ENCODE data around the gene ENTR1.

ENTR1 gene

DNA sequence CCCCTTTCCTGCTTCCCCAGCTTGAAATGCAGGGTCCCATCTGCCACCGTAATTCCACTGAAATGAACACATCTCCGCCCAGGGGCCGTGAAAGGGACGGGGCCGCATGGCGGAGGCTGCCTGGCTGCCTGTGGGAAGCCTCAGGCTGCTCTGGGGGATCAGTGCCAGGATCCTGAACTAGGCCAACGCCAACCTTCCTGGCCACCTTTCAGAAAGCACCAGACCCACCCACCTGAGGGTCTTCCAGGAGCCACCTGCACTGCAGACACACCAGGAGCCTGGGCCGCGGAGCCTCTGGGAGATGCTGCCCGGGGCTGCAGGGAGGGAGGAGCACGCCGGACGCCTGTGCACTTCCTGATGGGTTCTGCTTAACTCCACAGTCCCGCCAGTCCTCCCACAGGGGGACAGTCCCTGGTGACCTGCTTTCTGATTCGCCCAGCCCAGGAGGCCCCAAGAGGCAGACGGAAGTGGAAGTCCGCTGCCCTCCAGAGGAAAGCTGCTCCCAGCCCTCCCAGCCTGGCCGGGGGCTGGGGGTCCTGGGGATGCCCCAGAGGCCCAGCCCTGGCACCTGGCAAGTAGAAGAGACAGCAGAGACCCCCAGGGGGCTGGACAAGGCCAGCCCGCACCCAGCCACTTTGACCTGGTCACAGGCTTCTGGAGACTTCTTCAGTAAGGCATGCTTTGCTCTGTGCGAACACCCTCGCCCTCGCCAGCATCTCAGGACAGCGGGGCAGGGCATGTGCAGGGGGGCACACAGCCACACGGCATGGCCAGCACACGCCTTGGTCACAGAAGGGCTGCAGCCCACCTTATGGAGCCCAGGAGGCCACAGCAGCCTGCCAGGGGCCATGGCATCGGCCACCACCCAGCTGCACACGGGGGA is 36.9 kb downstream of the ENTR1 start, which contains the start of gene CARD9:
CARD9 (minus strand) TSS at position 370 of the 883 bp plus-strand sequence. CDS start 1,591 bp downstream, outside the sequence.
- peak; percentile 17 for DNase-seq

- DNase-seq = no peak
These were observed 37.7 kb downstream of the ENTR1 start for GRCh38 chr9:136372561-136373299.

GRCh38 chr9:136372006-136372405 is 38.4 kb downstream of the ENTR1 start:
- DNase-seq = no peak

GRCh38 chr9:136371533-136371880 is 38.9 kb downstream of the ENTR1 start:
- DNase-seq = no peak

DNA sequence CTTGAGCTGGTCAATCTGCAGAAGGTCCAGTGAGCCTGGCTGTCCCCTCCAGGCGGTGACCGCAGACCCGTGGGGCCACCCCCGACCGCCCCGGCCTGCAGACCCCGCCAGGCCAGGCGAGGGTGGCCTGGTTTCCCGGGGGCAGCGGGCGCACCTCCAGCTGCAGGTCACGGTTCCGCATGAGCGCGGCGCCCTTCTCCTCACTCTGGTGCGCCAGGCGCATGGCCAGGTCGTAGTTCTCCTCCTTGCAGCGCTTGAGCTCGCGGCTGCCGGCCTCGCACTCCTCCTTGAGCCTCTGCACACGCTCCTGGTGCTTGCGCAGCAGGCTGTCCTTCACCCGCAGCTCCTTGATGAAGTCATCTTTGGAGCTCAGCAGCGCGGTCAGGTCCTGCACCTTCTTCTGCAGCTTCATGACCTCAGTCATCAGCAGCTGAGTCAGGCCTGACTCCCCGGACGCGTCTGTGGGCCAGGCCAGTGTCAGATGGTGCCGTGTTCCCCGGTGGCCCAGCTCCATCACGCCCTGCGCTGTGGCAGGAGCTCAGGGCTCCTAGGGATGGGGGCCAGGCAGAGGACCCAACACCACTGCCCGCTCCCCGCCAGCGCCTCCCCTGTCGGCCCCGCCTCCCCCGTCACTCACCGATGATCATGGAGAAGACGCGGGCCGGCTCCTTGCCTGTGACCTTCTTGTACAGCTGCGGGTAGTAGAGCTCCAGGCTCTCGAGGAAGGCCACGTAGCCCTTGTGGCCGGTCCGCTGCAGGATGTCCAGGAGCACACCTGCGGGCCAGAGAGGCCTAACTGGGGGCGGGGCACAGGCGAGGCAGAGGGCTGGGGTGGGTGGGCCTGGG is 39.5 kb downstream of the ENTR1 start:
- DNase-seq = no peak

DNA sequence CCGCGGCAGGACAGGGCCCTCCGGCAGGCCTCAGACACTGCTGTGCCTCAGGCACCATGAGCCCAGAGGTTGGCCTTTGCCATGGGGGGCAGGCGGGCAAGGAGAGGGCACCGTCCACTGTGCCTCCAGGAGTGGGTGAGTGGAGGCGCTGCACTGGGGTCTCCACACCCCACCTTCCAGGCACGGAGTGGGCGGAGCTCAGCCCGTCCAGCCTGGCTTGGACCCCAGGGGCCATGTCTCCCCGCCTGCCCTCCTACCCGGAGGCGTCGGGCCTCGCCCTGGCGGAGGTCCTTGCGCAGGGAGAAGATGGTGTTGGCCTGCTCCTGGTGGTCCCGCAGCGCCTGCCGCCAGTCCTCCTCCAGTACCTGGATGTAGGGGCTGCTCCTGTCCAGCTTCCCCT is 40.4 kb downstream of the ENTR1 start:
- DNase-seq = no peak

DNA sequence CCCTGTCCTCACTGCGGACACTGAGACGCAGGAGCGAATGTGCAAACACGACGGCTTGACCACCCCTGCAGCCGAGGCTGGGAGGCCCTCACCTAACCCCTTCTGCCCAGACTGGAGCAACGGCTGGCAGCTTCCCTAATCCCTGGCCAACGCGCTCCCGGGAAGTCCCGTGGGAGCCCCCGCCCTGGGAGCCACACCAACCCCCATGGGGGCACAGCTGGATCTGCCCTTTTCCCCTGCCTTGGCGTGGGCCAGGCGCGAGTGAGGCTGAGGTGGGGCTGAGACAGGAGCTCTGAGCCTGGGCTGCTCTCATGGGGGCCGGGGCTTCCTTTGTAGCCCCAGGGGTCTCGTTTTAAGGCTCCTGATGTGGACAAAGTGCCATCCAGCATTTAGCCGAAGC is 42.2 kb downstream of the ENTR1 start:
- no peak for DNase-seq

DNA sequence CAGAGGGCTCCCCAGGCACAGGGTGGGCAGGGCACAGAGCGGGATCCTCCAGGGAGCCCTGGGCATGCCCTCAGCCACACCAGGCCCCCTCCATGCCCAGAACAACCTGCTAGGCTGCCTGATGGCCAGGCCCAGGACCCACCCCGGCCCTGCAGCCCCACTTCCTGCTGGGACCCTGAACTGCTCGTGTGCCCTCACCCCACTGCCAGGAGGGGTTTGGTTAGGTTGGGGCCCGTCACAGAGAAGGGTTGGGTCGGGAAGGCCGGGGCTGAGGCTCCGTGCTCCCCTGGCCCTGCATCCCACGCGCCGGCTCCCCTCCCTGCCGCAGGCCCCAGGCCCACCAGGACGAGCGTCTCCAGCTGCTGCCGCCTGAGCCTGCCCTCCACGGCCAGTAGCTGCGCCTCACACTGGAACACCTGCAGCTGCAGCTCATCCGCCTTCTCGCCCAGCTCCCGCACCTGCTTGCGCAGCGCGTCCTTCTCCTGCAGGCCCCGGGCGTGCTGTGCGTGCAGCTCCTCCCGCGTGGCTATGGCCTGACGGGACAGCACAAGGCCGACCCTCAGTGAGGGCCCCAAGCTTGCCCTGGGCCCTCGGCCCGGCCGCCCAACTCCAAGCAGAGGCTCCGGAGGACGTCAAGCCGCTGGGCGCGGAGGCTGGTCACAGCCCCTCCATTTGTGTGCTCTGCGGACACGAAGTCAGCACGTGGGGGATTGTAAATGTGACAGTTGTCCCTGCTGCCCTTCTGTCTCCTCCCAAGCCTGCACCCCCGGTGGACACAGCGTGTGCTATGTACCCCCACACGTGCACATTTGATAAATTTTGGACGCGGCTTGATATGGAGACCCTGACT is 42.9 kb downstream of the ENTR1 start:
- DNase-seq = no peak

- DNase-seq = no peak
These were observed 43.6 kb downstream of the ENTR1 start for GRCh38 chr9:136366826-136367225.

DNA sequence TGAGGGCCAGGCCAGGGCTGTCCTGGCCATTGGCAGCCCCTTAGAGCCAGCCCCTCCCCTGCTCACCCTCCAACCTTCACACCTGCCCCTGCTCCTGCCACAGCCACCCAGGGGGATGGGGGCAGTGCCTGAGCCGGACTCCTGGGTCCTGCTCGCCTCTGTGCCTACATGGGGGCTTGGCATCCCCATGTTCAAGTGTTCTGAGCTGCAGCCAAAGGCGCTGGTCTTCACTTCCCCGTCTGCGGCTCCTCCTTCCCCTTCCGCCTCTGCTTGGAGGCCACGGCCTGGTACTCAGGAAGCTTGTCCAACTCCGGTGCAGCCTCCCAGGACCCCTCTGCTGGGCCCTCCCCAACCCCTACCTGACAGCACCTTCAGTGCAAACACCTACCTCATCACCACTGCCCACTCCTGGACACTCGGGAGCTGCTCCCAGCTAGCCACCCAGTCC is 44.6 kb downstream of the ENTR1 start:
- DNase-seq = no peak

GRCh38 chr9:136364942-136365774 is 45.3 kb downstream of the ENTR1 start:
- DNase-seq = no peak

- no peak for DNase-seq
These were observed 46.3 kb downstream of the ENTR1 start for GRCh38 chr9:136363949-136364748.

DNA sequence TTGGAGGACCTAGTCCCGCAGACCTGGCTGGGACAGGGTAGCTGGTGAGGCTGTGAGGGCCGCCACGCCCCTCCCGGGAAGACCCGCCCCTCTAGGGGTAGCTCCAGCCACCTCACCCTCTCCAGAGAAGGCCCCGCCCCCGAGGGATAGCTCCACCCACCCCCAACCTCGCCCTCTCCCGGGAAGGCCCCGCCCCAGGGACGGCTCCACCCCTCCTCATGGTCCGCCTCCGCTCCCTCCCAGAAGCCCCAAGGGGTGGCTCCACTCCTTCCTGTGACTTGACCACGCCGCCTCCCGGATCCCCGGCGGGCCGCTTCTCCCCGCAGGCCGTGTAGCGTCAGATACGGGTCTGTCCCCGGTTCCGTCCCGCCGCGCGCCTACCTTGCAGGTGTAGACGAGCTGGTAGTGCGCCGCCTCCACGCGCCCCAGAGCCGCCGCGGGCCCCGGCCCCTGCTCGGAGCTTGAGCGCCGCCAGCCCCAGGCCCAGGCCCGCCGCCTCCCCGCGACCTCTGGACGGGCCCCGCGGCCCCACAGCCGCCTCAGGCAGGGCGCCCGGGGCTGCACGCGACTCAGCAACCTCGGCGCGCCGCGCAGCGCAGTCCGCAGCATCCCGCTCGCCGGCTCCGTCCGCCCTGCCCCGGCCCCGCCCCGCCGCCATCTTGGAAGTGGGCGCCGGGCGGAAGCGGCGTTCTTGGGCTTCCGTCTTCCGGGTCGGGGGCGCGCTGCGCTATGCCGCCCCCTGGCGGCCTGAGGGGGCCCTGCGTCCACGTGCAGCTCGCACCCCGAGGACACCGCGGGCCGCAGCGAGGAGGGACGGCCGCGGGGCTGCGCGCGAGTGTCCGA is 47.1 kb downstream of the ENTR1 start, which contains the start of gene DNLZ:
DNLZ (minus strand) TSS at position 639 of the 843 bp plus-strand sequence; CDS start at position 609, 30 bp downstream.
- peak; percentile 92 for DNase-seq

- DNase-seq = no peak
These were observed 48.0 kb downstream of the ENTR1 start for GRCh38 chr9:136362450-136362784.

- no peak for DNase-seq
These were observed 48.5 kb downstream of the ENTR1 start for GRCh38 chr9:136361754-136362449.

DNA sequence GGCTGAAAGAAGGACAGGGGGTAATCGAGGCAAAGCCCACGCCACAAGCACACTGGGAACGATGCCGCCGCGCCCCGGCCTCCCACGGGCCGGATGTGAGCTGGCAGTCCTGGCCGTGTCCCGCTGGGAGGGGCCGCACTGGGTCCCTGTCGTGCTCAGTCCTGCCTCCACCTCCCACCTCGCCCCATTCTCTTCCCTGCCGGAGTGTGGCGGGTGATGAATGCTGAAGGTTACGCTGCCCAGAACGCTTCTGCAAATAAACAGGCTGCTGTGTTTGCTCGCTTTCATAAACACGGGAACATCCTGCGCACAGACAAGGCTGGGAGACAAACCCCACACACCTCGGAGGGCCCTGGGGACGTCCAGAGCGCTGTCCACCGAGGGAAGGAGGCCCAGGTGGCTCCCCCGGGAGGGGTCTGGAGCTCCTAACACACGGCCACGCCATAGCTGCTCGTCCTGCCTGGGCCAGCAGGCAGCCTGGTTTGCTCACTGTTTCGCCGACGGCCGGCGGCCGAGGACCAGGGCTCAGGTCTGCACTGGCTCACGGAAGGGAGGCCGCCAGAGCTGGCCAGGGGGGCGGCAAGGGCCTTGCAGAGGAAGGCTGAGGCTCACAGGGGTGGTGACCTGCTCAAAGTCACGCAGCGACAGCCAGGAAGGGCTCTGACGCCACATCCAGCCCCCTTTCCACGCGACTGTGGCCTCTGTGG is 49.2 kb downstream of the ENTR1 start:
- DNase-seq = no peak

DNA sequence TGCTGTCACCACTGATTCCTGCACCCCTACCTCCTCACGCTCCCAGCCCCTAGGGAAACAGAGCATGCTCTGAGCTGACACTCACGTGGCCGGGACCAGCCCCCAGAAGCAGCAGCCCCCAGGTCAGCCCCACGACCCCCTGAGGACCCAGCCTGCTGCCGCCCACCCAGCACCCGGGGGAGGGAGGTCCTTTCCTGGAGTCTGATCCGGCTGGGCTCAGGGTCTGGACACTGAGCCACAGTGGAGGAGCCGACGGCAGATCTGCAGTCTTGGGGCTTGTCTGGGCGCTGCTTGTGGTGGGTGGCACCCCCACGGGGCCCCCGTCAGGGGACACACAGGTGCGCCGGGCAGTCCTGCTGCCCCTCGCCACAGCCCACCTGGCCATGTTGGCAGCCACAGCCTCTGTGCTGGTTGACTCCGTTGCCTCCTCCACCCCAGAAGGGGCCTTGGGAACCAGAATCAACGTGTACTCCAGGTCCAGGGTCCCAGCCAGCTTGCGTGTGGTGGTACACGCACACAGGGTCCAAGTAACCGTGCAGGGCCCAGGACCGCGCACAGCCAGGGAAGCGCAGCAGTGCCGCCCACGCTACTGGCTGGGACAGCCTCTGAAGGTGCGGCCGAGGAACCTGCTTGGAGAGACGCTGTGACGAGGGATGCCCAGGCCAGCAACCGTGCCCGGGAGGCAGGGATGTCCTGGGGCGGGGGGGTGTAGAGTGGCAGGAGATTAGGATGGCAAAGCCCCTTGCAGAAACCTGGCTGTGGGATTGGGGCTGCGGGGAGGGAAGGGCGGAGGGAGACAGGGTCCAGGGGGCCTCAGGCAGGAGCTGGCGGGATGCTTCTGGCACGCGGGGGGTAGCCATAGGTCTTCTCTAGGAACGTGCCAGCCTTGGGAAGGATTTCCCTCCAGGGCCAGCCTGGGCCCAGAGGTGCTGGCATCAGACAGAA is 50.4 kb downstream of the ENTR1 start:
- DNase-seq = no peak
